AG09309 (cell line): ENCODE data around the gene MAPK14.

ENCODE experiments used
- DNase-seq: peaks from one replicate; pipeline ENCODE4 v3.0.0-alpha.2; 2010; ENCODE audit warnings: low read depth
- H3K4me3 ChIP-seq: 2 replicates; pipeline ENCODE4 v1.5.1; 2011; ENCODE audit warnings: mild to moderate bottlenecking, low read depth, low read length, moderate library complexity; ENCODE audit not compliant: control insufficient read depth
- CTCF ChIP-seq: IDR thresholded peaks from 2 replicates; pipeline ENCODE4 v1.5.1; 2011; ENCODE audit warnings: mild to moderate bottlenecking, low read depth, low read length, inconsistent platforms; ENCODE audit not compliant: insufficient read depth, control insufficient read depth; ENCODE audit errors: missing control alignments

Gene MAPK14

GRCh38 chr6:36141961-36142360, 114.4 kb downstream of the MAPK14 start:
- TF ChIP-seq CTCF, result no peak
- no peak for DNase-seq
- H3K4me3 ChIP-seq, result no peak overlapping the region

- no peak for TF ChIP-seq CTCF
Observed at GRCh38 chr6:36142971-36143838, 115.6 kb downstream of the MAPK14 start.

GRCh38 chr6:36145495-36145894, 117.9 kb downstream of the MAPK14 start:
- H3K4me3 ChIP-seq, result no peak overlapping the region
- TF ChIP-seq CTCF, result no peak
- no peak for DNase-seq

More at GRCh38 chr6:36142971-36143838, 115.6 kb downstream of the MAPK14 start:
- DNase-seq, result no peak
- H3K4me3 ChIP-seq, result no peak overlapping the region

GRCh38 chr6:36147294-36147693, 119.7 kb downstream of the MAPK14 start:
- no peak for TF ChIP-seq CTCF
- no peak overlapping the region for H3K4me3 ChIP-seq
- no peak for DNase-seq

GRCh38 chr6:36149476-36149875, 121.9 kb downstream of the MAPK14 start:
- no peak for DNase-seq
- no peak overlapping the region for H3K4me3 ChIP-seq
- TF ChIP-seq CTCF, result no peak

- H3K4me3 ChIP-seq, result no peak overlapping the region
- DNase-seq, result no peak
- no peak for TF ChIP-seq CTCF
Observed at GRCh38 chr6:36150283-36150682, 122.7 kb downstream of the MAPK14 start.
